C4-2B (cell line): Measurements from ENCODE around the gene SMAD2.

ENCODE experiments used
- CTCF ChIP-seq: fragments of 450-650 bp; conservative IDR thresholded peaks from 2 replicates; pipeline ENCODE4 v1.5.1; 2017; ENCODE audit warnings: mild to moderate bottlenecking
- ZFX ChIP-seq: fragments of 450-650 bp; IDR thresholded peaks from 2 replicates; pipeline ENCODE4 v1.6.1; 2017

- TF ChIP-seq CTCF = no peak
- TF ChIP-seq ZFX = no peak
Observed at GRCh38 chr18:47915229-47915628, 15.2 kb downstream of the SMAD2 start.
